WTC11 (cell line): ENCODE results near the gene CLEC16A.

ENCODE experiments used
- ATF2 ChIP-seq: sonication (generic); formaldehyde crosslinking; IDR thresholded peaks from 2 replicates; pipeline ENCODE4 v1.8.1; 2022; ENCODE audit warnings: low read depth, missing genetic modification reagents, borderline replicate concordance
- NFYB ChIP-seq: sonication (generic); formaldehyde crosslinking; conservative IDR thresholded peaks from 2 replicates; pipeline ENCODE4 v1.8.0; 2022; ENCODE audit warnings: low read depth, missing genetic modification reagents
- NR3C1 ChIP-seq: sonication (generic); formaldehyde crosslinking; conservative IDR thresholded peaks from 2 replicates; pipeline ENCODE4 v1.8.1; 2023; ENCODE audit warnings: low read depth, mild to moderate bottlenecking, missing genetic modification reagents
- SMAD4 ChIP-seq: sonication (generic); formaldehyde crosslinking; IDR thresholded peaks from 2 replicates; pipeline ENCODE4 v1.8.0; 2022; ENCODE audit warnings: mild to moderate bottlenecking, missing genetic modification reagents
- SP1 ChIP-seq: sonication (generic); formaldehyde crosslinking; conservative IDR thresholded peaks from 2 replicates; pipeline ENCODE4 v1.8.1; 2022; ENCODE audit warnings: missing genetic modification reagents
- TEAD4 ChIP-seq: sonication (generic); formaldehyde crosslinking; IDR thresholded peaks from 2 replicates; pipeline ENCODE4 v1.8.0; 2022; ENCODE audit warnings: mild to moderate bottlenecking, missing genetic modification reagents
- ZNF121 ChIP-seq: sonication (generic); formaldehyde crosslinking; IDR thresholded peaks from 2 replicates; pipeline ENCODE4 v1.8.0; 2023; ENCODE audit warnings: missing genetic modification reagents
- ZNF138 ChIP-seq: sonication (generic); formaldehyde crosslinking; conservative IDR thresholded peaks from 2 replicates; pipeline ENCODE4 v1.8.1; 2022; ENCODE audit warnings: mild to moderate bottlenecking, moderate library complexity, missing genetic modification reagents
- ZNF396 ChIP-seq: fragments of 250-450 bp; sonication (Bioruptor Pico); IDR thresholded peaks from 2 replicates; pipeline ENCODE4 v1.8.0; 2021; ENCODE audit warnings: mild to moderate bottlenecking, moderate library complexity, borderline replicate concordance
- TF ChIP-seq, protein P1 (sequence below): fragments of 200-600 bp; IDR thresholded peaks from 2 replicates; pipeline ENCODE4 v1.8.0; 2022; ENCODE audit warnings: antibody characterized with exemption

- TF ChIP-seq NR3C1 (CRISPR knock-in tag) = no peak
- no peak for TF ChIP-seq NFYB (CRISPR knock-in tag)
- TF ChIP-seq, protein P1, sequence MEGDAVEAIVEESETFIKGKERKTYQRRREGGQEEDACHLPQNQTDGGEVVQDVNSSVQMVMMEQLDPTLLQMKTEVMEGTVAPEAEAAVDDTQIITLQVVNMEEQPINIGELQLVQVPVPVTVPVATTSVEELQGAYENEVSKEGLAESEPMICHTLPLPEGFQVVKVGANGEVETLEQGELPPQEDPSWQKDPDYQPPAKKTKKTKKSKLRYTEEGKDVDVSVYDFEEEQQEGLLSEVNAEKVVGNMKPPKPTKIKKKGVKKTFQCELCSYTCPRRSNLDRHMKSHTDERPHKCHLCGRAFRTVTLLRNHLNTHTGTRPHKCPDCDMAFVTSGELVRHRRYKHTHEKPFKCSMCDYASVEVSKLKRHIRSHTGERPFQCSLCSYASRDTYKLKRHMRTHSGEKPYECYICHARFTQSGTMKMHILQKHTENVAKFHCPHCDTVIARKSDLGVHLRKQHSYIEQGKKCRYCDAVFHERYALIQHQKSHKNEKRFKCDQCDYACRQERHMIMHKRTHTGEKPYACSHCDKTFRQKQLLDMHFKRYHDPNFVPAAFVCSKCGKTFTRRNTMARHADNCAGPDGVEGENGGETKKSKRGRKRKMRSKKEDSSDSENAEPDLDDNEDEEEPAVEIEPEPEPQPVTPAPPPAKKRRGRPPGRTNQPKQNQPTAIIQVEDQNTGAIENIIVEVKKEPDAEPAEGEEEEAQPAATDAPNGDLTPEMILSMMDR = no peak
- no peak for TF ChIP-seq ZNF396 (CRISPR knock-in tag)
- no peak for TF ChIP-seq SP1 (CRISPR knock-in tag)
- TF ChIP-seq TEAD4 (CRISPR knock-in tag) = no peak
- TF ChIP-seq ATF2 (CRISPR knock-in tag) = no peak
- no peak for TF ChIP-seq SMAD4 (CRISPR knock-in tag)
- TF ChIP-seq ZNF138 = no peak
- TF ChIP-seq ZNF121 (CRISPR knock-in tag) = no peak
Measured at GRCh38 chr16:11181899-11182279, 237.5 kb downstream of the CLEC16A start.
